NCI-H2081 treated with DMSO at 0.1 percent for 48 hours (cell line): ENCODE results near the gene ZNF511.

Experiments used
- DNase-seq: peaks from one replicate; lab custom pipeline; 2025; lab: John Stamatoyannopoulos, UW

The ZNF511 gene

GRCh38 chr10:133353988-133354605, 45.4 kb downstream of the ZNF511 start:
- DNase-seq, result no peak

- no peak for DNase-seq
Measured at GRCh38 chr10:133354672-133355240, 46.0 kb downstream of the ZNF511 start.

- no peak for DNase-seq
Measured at GRCh38 chr10:133355266-133355665, 46.6 kb downstream of the ZNF511 start.

GRCh38 chr10:133355991-133356390, 47.3 kb downstream of the ZNF511 start:
- DNase-seq, result no peak

- no peak for DNase-seq
Measured at GRCh38 chr10:133356549-133357284, 48.0 kb downstream of the ZNF511 start.

GRCh38 chr10:133357285-133358161, 48.8 kb downstream of the ZNF511 start, which contains the start of gene FUOM:
Gene FUOM (minus strand): TSS chr10:133358019. CDS start chr10:133358007, 12 bp downstream.
- no peak for DNase-seq

GRCh38 chr10:133358162-133358924, 49.6 kb downstream of the ZNF511 start:
- no peak for DNase-seq

- no peak for DNase-seq
Measured at GRCh38 chr10:133358925-133359310, 50.2 kb downstream of the ZNF511 start.

- no peak for DNase-seq
Measured at GRCh38 chr10:133359554-133359971, 50.8 kb downstream of the ZNF511 start.

- no peak for DNase-seq
Measured at GRCh38 chr10:133359972-133360610, 51.4 kb downstream of the ZNF511 start.

GRCh38 chr10:133361227-133361626, 52.5 kb downstream of the ZNF511 start:
- no peak for DNase-seq

- DNase-seq, result no peak
Measured at GRCh38 chr10:133361773-133362441, 53.2 kb downstream of the ZNF511 start.
